HG03575 (cell line): ENCODE results near the gene CCDC34.

Source experiments
- ATAC-seq: cut with Tn5 transposase; IDR thresholded peaks from one replicate; pipeline ENCODE4 v1.9.1; 2021; ENCODE audit not compliant: unreplicated experiment, insufficient number of reproducible peaks, low FRiP score; ENCODE audit errors: extremely low read depth

The CCDC34 gene

GRCh38 chr11:27395556-27396258, 32.7 kb upstream of the CCDC34 start:
- no peak for ATAC-seq

- ATAC-seq = no peak
These were observed 31.8 kb upstream of the CCDC34 start for GRCh38 chr11:27394781-27395228.

GRCh38 chr11:27392278-27393114, 29.5 kb upstream of the CCDC34 start:
- no peak for ATAC-seq

- ATAC-seq = no peak
These were observed 28.5 kb upstream of the CCDC34 start for GRCh38 chr11:27391331-27392015.

- no peak for ATAC-seq
These were observed 27.6 kb upstream of the CCDC34 start for GRCh38 chr11:27390318-27391295.

- no peak for ATAC-seq
These were observed 25.9 kb upstream of the CCDC34 start for GRCh38 chr11:27388869-27389268.

GRCh38 chr11:27388001-27388400, 25.0 kb upstream of the CCDC34 start:
- no peak for ATAC-seq

GRCh38 chr11:27387362-27387761, 24.3 kb upstream of the CCDC34 start:
- no peak for ATAC-seq

GRCh38 chr11:27386181-27386845, 23.3 kb upstream of the CCDC34 start:
- ATAC-seq = no peak

- no peak for ATAC-seq
These were observed 22.2 kb upstream of the CCDC34 start for GRCh38 chr11:27385245-27385644.

- no peak for ATAC-seq
These were observed 21.2 kb upstream of the CCDC34 start for GRCh38 chr11:27384227-27384626.

GRCh38 chr11:27383645-27384044, 20.6 kb upstream of the CCDC34 start:
- ATAC-seq = no peak

- no peak for ATAC-seq
These were observed 18.2 kb upstream of the CCDC34 start for GRCh38 chr11:27381238-27381666.

- no peak for ATAC-seq
These were observed 17.8 kb upstream of the CCDC34 start for GRCh38 chr11:27380771-27381170.

GRCh38 chr11:27379449-27379848, 16.4 kb upstream of the CCDC34 start:
- no peak for ATAC-seq

GRCh38 chr11:27375370-27375769, 12.4 kb upstream of the CCDC34 start:
- no peak for ATAC-seq

- no peak for ATAC-seq
These were observed 11.0 kb upstream of the CCDC34 start for GRCh38 chr11:27373856-27374602.
